GM23338 (cell line): Measurements from ENCODE around the gene OXT. TPM values are rescaled to one million over a fixed set of nuclear protein-coding genes. Genes with fewer than 3 reads are reported as not detected.

Experiments used
- ATAC-seq: fragments of 200-7000 bp; cut with Tn5 transposase; 3 replicates; pipeline ENCODE4 v1.9.1; 2020
- DNase-seq: peaks from one replicate; pipeline ENCODE4 v3.0.0-alpha.2; 2015; ENCODE audit warnings: low spot score
- H2AFZ ChIP-seq: fragments of 200-600 bp; sonication (generic); 2 replicates; pipeline ENCODE4 v1.8.0; 2016; ENCODE audit warnings: antibody characterized with exemption, mild to moderate bottlenecking, moderate library complexity
- H3F3A ChIP-seq: fragments of 200-600 bp; sonication (generic); replicated peaks from 2 replicates; pipeline ENCODE4 v1.8.0; 2017; ENCODE audit warnings: antibody characterized with exemption, mixed run types, low read depth
- H3K27ac ChIP-seq: fragments of 200-600 bp; sonication (generic); 2 replicates; pipeline ENCODE4 v1.6.1; 2016; ENCODE audit warnings: low read depth
- H3K27me3 ChIP-seq: fragments of 200-600 bp; sonication (generic); 2 replicates; pipeline ENCODE4 v1.8.0; 2016; ENCODE audit warnings: mild to moderate bottlenecking, mixed run types, moderate library complexity; ENCODE audit not compliant: insufficient read depth
- H3K36me3 ChIP-seq: fragments of 200-600 bp; sonication (generic); 2 replicates; pipeline ENCODE4 v1.8.0; 2016; ENCODE audit warnings: mild to moderate bottlenecking; ENCODE audit not compliant: insufficient read depth
- H3K4me1 ChIP-seq: fragments of 200-600 bp; sonication (generic); 2 replicates; pipeline ENCODE4 v1.8.0; 2016; ENCODE audit warnings: mild to moderate bottlenecking, moderate library complexity; ENCODE audit not compliant: insufficient read depth
- H3K4me2 ChIP-seq: fragments of 200-600 bp; sonication (generic); 2 replicates; pipeline ENCODE4 v1.7.1; 2017; ENCODE audit warnings: mixed run types
- H3K4me3 ChIP-seq: fragments of 200-600 bp; sonication (generic); 2 replicates; pipeline ENCODE4 v1.6.1; 2016; ENCODE audit warnings: mixed run types
- H3K79me2 ChIP-seq: fragments of 200-600 bp; sonication (generic); replicated peaks from 2 replicates; pipeline ENCODE4 v1.8.0; 2017; ENCODE audit warnings: mild to moderate bottlenecking; ENCODE audit not compliant: insufficient read depth
- H3K9me2 ChIP-seq: fragments of 200-600 bp; sonication (generic); 2 replicates; pipeline ENCODE4 v1.8.0; 2017; ENCODE audit not compliant: insufficient read depth
- H4K20me1 ChIP-seq: fragments of 200-600 bp; sonication (generic); replicated peaks from 2 replicates; pipeline ENCODE4 v1.8.0; 2017; ENCODE audit warnings: mild to moderate bottlenecking; ENCODE audit not compliant: insufficient read depth
- H3K27ac Mint-ChIP-seq: 2 replicates; pipeline ENCODE4 v1.8.0; 2020; ENCODE audit warnings: inconsistent platforms, mild to moderate bottlenecking, moderate library complexity, mixed read lengths
- H3K27me3 Mint-ChIP-seq: 3 replicates; pipeline ENCODE4 v1.8.0; 2022; ENCODE audit warnings: low read depth, mild to moderate bottlenecking, moderate library complexity, mixed read lengths, inconsistent platforms; ENCODE audit not compliant: insufficient read depth, poor library complexity
- H3K36me3 Mint-ChIP-seq: 3 replicates; pipeline ENCODE4 v1.8.0; 2021; ENCODE audit warnings: low read depth, mild to moderate bottlenecking, inconsistent platforms, moderate library complexity, mixed read lengths
- H3K4me1 Mint-ChIP-seq: 3 replicates; pipeline ENCODE4 v1.8.0; 2020; ENCODE audit warnings: mild to moderate bottlenecking, inconsistent platforms, mixed read lengths
- H3K4me3 Mint-ChIP-seq: 3 replicates; pipeline ENCODE4 v1.8.0; 2021; ENCODE audit warnings: moderate library complexity, mild to moderate bottlenecking, inconsistent platforms, mixed read lengths
- H3K9me3 Mint-ChIP-seq: 3 replicates; pipeline ENCODE4 v1.8.0; 2020; ENCODE audit warnings: moderate library complexity, mild to moderate bottlenecking, inconsistent platforms, mixed read lengths
- CREB1 ChIP-seq: fragments of 250-450 bp; sonication (Bioruptor Pico); IDR thresholded peaks from 2 replicates; pipeline ENCODE4 v1.5.0; 2020; ENCODE audit warnings: low read depth, mild to moderate bottlenecking, moderate library complexity
- EZH2phosphoT487 ChIP-seq: fragments of 200-600 bp; sonication (generic); IDR thresholded peaks from one replicate; pipeline ENCODE4 v1.8.1; 2018; ENCODE audit warnings: antibody characterized with exemption; ENCODE audit not compliant: unreplicated experiment
- REST ChIP-seq: IDR thresholded peaks from one replicate; pipeline ENCODE4 v1.6.1; 2018; ENCODE audit warnings: antibody characterized with exemption; ENCODE audit not compliant: unreplicated experiment
- STAT1 ChIP-seq: IDR thresholded peaks from one replicate; pipeline ENCODE4 v1.6.1; 2016; ENCODE audit warnings: antibody characterized with exemption; ENCODE audit not compliant: unreplicated experiment
- ZNF114 ChIP-seq: fragments of 250-450 bp; sonication (Bioruptor Pico); IDR thresholded peaks from 2 replicates; pipeline ENCODE4 v1.5.0; 2020; ENCODE audit warnings: mild to moderate bottlenecking, moderate library complexity
- ZNF331 ChIP-seq: fragments of 250-450 bp; sonication (Bioruptor Pico); IDR thresholded peaks from 2 replicates; pipeline ENCODE4 v1.5.0; 2020; ENCODE audit warnings: low read depth, mild to moderate bottlenecking, moderate library complexity
- polyA plus RNA-seq: library from polyadenylated mRNA; unstranded; fragments of >200 nt; fragmentation: Nextera tagmentation; extraction: Ambion mirVana; gene quantifications from 2 replicates; pipeline ENCODE4 v1.2.1, GENCODE V29; 2016
- total RNA-seq: library from RNA; depleted of rRNA; stranded (reverse); fragments of >200 nt; shearing (Covaris generic); gene quantifications from 2 replicates; pipeline ENCODE4 v1.2.3, GENCODE V29; 2014
- TF ChIP-seq, protein P1 (sequence below): fragments of 250-450 bp; sonication (Bioruptor Pico); IDR thresholded peaks from 2 replicates; pipeline ENCODE4 v1.5.0; 2020; ENCODE audit warnings: mild to moderate bottlenecking, moderate library complexity

OXT gene
- total and polyA plus RNA-seq, 2 experiments from 2014 or later, result 1.5 TPM; not detected in 1

GRCh38 chr20:3027987-3028386 is 43.4 kb upstream of the OXT start:
- no peaks in the 10 kb centered on the region for H3K79me2 ChIP-seq
- no peaks in the 10 kb centered on the region for H3K4me1 Mint-ChIP-seq

More at GRCh38 chr20:3027987-3028386, 43.4 kb upstream of the OXT start:
- Mint-ChIP-seq H3K27ac (no peak overlapping the region), H3K27me3 (no peaks in the 10 kb centered on the region), H3K4me3 (no peak overlapping the region), H3K9me3 (no peaks in the 10 kb centered on the region), H3K36me3 (peaks cover 40% of the 10 kb centered on the region)
- H3K4me3 ChIP-seq, result no peak overlapping the region
- no peak overlapping the region for H3K4me2 ChIP-seq
- H3K27me3 ChIP-seq, result no peaks in the 10 kb centered on the region
- H2AFZ ChIP-seq, result no peak overlapping the region
- no peaks in the 10 kb centered on the region for H3K4me1 ChIP-seq
- H3K27ac ChIP-seq, result no peak overlapping the region; the same call in 1 of the 2 replicates
- H3K36me3 ChIP-seq, result peaks cover 16% of the 10 kb centered on the region
- DNase-seq, result no peak
- TF ChIP-seq, protein P1, sequence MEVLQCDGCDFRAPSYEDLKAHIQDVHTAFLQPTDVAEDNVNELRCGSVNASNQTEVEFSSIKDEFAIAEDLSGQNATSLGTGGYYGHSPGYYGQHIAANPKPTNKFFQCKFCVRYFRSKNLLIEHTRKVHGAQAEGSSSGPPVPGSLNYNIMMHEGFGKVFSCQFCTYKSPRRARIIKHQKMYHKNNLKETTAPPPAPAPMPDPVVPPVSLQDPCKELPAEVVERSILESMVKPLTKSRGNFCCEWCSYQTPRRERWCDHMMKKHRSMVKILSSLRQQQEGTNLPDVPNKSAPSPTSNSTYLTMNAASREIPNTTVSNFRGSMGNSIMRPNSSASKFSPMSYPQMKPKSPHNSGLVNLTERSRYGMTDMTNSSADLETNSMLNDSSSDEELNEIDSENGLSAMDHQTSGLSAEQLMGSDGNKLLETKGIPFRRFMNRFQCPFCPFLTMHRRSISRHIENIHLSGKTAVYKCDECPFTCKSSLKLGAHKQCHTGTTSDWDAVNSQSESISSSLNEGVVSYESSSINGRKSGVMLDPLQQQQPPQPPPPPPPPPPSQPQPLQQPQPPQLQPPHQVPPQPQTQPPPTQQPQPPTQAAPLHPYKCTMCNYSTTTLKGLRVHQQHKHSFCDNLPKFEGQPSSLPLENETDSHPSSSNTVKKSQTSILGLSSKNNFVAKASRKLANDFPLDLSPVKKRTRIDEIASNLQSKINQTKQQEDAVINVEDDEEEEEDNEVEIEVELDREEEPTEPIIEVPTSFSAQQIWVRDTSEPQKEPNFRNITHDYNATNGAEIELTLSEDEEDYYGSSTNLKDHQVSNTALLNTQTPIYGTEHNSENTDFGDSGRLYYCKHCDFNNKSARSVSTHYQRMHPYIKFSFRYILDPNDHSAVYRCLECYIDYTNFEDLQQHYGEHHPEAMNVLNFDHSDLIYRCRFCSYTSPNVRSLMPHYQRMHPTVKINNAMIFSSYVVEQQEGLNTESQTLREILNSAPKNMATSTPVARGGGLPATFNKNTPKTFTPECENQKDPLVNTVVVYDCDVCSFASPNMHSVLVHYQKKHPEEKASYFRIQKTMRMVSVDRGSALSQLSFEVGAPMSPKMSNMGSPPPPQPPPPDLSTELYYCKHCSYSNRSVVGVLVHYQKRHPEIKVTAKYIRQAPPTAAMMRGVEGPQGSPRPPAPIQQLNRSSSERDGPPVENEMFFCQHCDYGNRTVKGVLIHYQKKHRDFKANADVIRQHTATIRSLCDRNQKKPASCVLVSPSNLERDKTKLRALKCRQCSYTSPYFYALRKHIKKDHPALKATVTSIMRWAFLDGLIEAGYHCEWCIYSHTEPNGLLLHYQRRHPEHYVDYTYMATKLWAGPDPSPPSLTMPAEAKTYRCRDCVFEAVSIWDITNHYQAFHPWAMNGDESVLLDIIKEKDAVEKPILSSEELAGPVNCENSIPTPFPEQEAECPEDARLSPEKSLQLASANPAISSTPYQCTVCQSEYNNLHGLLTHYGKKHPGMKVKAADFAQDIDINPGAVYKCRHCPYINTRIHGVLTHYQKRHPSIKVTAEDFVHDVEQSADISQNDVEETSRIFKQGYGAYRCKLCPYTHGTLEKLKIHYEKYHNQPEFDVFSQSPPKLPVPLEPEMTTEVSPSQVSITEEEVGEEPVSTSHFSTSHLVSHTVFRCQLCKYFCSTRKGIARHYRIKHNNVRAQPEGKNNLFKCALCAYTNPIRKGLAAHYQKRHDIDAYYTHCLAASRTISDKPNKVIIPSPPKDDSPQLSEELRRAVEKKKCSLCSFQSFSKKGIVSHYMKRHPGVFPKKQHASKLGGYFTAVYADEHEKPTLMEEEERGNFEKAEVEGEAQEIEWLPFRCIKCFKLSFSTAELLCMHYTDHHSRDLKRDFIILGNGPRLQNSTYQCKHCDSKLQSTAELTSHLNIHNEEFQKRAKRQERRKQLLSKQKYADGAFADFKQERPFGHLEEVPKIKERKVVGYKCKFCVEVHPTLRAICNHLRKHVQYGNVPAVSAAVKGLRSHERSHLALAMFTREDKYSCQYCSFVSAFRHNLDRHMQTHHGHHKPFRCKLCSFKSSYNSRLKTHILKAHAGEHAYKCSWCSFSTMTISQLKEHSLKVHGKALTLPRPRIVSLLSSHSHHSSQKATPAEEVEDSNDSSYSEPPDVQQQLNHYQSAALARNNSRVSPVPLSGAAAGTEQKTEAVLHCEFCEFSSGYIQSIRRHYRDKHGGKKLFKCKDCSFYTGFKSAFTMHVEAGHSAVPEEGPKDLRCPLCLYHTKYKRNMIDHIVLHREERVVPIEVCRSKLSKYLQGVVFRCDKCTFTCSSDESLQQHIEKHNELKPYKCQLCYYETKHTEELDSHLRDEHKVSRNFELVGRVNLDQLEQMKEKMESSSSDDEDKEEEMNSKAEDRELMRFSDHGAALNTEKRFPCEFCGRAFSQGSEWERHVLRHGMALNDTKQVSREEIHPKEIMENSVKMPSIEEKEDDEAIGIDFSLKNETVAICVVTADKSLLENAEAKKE (CRISPR knock-in tag), result no peak
- no peak for TF ChIP-seq EZH2phosphoT487
- TF ChIP-seq ZNF331 (CRISPR knock-in tag), result no peak
- no peak for TF ChIP-seq ZNF114 (CRISPR knock-in tag)
- TF ChIP-seq CREB1 (CRISPR knock-in tag), result no peak
- no peak for TF ChIP-seq REST
- no peak for TF ChIP-seq STAT1
- H3F3A ChIP-seq, result no peaks in the 10 kb centered on the region
- H3K9me2 ChIP-seq, result no peaks in the 10 kb centered on the region
- no peaks in the 10 kb centered on the region; the same call in 1 of the 2 replicates for H4K20me1 ChIP-seq
- no peak for ATAC-seq
